GM10266 (cell line): ENCODE results near the gene PGPEP1.
"Not testable (repeated sequence)": the region's sequence is repeated elsewhere in the genome, so short reads cannot be mapped to it uniquely, and the experiment has no call there.

ENCODE experiments used
- DNase-seq: peaks from one replicate; pipeline ENCODE4 v3.0.0; 2012; ENCODE audit errors: extremely low spot score
- TF ChIP-seq, protein P1 (sequence below): IDR thresholded peaks from 2 replicates; pipeline ENCODE4 v1.5.1; 2012; ENCODE audit warnings: mild to moderate bottlenecking, low read depth; ENCODE audit not compliant: control insufficient read depth, insufficient read depth; ENCODE audit errors: missing control alignments

PGPEP1 gene

DNA sequence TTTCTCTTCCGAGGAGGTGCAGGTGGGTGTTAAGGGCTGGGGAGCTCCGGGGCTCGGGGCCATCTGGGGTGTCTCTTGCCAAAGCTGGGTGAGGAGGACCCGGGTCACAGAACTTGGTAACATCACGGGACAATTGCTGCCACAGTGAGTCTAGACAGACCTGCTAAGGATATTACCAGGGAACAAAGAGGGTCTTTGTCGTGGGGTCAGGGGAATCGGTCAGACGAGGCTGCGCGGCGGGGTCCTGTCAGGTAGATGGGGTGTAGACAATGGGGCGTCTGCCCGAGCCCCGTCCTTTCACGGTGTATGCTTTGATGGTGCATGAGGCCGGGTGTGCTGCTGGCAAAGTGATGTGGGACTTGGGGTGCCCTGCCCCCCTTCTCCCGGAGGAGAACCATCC is 7.8 kb downstream of the PGPEP1 start:
- DNase-seq: no peak
- TF ChIP-seq, protein P1, sequence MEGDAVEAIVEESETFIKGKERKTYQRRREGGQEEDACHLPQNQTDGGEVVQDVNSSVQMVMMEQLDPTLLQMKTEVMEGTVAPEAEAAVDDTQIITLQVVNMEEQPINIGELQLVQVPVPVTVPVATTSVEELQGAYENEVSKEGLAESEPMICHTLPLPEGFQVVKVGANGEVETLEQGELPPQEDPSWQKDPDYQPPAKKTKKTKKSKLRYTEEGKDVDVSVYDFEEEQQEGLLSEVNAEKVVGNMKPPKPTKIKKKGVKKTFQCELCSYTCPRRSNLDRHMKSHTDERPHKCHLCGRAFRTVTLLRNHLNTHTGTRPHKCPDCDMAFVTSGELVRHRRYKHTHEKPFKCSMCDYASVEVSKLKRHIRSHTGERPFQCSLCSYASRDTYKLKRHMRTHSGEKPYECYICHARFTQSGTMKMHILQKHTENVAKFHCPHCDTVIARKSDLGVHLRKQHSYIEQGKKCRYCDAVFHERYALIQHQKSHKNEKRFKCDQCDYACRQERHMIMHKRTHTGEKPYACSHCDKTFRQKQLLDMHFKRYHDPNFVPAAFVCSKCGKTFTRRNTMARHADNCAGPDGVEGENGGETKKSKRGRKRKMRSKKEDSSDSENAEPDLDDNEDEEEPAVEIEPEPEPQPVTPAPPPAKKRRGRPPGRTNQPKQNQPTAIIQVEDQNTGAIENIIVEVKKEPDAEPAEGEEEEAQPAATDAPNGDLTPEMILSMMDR: no peak

DNA sequence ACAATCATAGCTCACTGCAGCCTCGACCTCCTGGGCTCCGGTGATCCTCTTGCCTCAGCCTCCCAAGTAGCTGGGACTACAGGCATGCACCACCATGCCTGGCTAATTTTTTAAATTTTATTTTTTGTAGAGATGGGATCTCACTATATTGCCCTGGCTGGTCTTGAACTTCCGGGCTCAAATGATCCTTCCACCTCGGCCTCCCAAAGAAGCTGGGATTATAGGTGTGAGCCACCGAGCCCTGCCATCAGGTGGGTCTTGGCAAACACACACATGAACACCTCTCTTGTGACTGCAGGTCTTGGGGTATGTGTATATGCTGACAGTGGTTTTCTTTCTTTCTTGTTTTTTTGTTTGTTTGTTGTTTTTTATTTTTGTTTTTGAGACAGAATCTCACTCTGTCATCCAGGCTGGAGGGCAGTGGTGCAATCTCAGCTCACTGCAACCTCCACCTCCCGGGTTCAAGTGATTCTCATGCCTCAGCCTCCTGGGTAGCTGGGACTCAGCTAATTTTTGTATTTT is 8.5 kb downstream of the PGPEP1 start:
- DNase-seq: not testable (repeated sequence)

DNA sequence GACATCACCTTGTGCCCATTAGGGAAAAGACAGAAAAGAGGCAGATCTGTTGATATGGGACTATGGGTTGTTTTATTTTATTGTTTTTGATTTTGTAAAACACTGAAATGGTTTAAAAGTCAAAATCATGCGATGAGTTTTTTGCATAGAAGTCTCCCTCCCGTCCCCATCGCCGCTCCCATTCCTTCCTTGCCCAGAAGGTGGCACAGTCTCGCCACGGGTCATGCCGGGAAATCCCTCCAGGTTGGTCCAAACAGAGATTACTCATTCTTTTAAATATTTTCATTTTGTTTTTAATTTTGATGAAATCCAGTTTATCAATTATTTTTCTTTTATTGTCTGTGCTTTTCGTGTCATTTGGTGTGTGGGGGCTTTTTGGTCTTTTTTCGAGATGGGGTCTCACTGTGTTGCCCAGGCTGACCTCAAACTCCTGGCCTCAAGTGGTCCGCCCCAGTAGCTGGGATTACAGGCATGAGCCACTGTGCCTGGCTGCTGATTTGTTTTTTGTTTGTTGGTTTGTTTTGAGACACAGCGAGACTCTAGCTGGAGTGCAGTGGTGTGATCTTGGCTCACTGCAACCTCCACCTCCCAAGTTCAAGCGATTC is 9.2 kb downstream of the PGPEP1 start:
- peak; percentile 64 for DNase-seq

DNA sequence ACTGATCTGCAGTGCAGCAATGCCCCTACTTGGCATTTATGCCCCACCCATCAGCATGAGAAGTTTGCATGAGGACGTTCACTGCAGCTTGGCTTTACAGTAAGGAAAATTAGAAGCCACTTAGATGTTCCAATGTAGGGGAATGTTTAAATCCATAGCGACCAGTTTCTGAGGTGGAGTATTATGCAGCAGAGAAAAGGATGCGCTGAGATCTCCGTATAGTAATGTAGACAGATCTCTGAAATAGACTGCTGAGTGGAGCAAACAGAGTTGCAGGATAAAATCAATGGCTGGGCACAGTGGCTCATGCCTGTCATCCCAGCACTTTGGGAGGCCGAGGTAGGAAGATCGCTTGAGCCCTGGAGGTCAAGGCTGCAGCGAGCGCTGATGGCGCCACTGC is 10.1 kb downstream of the PGPEP1 start:
- TF ChIP-seq, protein P1: no peak
- no peak for DNase-seq

More for the DNA sequence above, 9.2 kb downstream of the PGPEP1 start:
- TF ChIP-seq, protein P1: peak; percentile 70

DNA sequence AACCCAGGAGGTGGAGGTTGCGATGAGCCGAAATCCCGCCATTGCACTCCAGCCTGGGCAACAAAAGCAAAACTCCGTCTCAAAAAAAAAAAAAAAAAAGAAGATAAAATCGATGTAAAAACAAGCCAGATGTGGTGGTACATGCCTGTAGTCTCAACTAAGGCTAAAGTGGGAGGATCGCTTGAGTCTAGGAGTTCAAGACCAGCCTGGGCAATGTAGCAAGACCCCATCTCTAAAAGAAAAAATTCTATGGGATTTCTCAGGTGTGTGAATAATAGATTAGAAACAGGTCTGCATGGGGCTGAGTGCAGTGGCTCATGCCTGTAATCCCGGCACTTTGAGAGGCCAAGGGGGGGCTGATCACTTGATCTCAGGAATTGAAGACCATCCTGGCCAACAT is 11.1 kb downstream of the PGPEP1 start:
- TF ChIP-seq, protein P1: no peak
- no peak for DNase-seq

DNA sequence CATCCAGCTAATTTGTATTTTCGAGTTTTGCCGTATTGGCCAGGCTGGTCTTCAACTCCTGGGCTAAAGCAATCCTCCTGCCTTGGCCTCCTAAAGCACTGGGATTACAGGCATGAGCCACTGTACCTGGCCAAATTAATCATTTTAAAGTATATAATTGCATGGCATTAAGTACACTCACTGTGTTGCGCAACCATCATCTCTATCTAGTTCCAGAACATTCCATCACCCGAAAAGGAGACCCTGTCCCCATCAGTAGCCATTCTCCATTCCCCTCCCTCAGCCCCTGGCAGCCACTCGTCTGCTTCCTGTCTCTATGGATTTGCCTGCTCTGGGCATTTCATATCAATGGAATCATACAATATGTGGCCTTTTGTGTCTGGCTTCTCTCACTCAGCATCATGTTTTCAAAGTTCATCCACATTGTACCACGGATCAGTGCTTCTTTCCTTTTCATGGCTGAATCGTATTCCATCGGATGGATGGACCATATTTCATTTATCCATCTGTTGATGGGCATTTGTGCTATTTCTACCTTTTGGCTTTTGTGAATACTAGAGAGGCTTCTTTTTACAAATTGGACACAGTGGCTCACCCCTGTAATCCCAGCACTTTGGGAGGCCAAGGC is 13.1 kb downstream of the PGPEP1 start:
- no peak for DNase-seq
- TF ChIP-seq, protein P1: no peak

DNA sequence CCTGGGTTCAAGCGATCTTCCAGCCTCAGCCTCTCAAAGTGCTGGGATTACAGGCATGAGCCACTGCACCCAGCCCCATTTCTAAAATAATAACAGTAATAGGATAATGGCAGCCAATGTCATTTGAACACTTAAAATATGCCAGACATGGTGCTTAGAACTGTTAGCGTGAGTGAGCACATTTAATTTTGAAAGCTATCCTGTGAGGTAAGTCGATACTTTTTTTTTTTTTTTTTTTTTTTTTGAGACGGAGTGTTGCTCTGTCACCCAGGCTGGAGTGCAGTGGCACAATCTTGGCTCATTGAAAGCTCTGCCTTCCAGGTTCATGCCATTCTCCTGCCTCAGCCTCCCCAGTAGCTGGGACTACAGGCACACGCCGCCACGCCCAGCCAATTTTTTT is 14.3 kb downstream of the PGPEP1 start:
- not testable (repeated sequence) for DNase-seq

DNA sequence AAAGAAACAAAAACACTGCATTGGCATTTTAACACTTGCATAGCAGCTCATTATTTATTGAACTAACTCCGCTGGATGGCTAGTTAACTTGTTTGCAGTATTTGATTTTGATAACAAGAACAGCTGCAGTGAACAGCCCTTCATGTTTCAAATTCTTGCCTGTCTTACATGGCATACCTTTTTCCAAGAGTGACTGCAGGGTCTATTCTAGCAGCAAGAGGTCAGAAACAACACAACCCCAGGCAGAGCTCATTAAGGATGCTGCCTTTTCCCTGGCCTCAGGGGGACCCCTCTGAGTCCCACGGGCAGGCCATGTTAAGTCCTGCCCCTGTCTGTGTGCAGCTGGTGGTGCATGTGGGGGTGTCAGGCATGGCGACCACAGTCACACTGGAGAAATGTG is 16.6 kb downstream of the PGPEP1 start:
- DNase-seq: no peak
- TF ChIP-seq, protein P1: no peak
